Naive thymus-derived CD8-positive, alpha-beta T cell (primary cell): ENCODE data around the gene TAF1C. TPM values are rescaled to one million over a fixed set of nuclear protein-coding genes. Genes with fewer than 3 reads are reported as not detected.

Experiments
- polyA plus RNA-seq, 3 donors: library from polyadenylated mRNA; unstranded; fragments of 300-500 nt; fragmentation: Illumina TruSeq; gene quantifications; one replicate each; pipeline ENCODE4 v1.2.3, GENCODE V29; 2021
- total RNA-seq, 8 experiments: library from RNA in 2 of 8; stranded (reverse) in 2 of 8; gene quantifications; one replicate each; pipeline ENCODE4 v1.2.3 and lab custom pipeline; 2021 to 2026

The TAF1C gene
- total and polyA plus RNA-seq, 5 experiments from 2014 or later: 4.2 to 110 (median 8.3) TPM

Other genes starting within 250 kb of the TAF1C start
- gene OSGIN1, start 233.8 kb downstream of the TAF1C start, total RNA-seq: 1 to 10 TPM; 2.0 to 2.2 TPM
- under 1 TPM in 1 of 3 donors, not detected in 2; 0.26 TPM for gene OSGIN1, start 233.8 kb downstream of the TAF1C start, polyA plus RNA-seq
- not detected for gene NECAB2, start 218.8 kb downstream of the TAF1C start, total RNA-seq
- not detected for gene NECAB2, start 218.8 kb downstream of the TAF1C start, polyA plus RNA-seq
- gene SLC38A8, start 144.3 kb downstream of the TAF1C start, total RNA-seq: not detected
- not detected for gene SLC38A8, start 144.3 kb downstream of the TAF1C start, polyA plus RNA-seq
- 100 to 1,000 TPM; 141 to 150 TPM for gene MBTPS1, start 70.1 kb downstream of the TAF1C start, total RNA-seq
- 10 to 100 TPM; 50.9 to 71.4 (median 51.2) TPM for gene MBTPS1, start 70.1 kb downstream of the TAF1C start, polyA plus RNA-seq
- gene HSDL1, start 41.9 kb downstream of the TAF1C start, total RNA-seq: 10 to 100 TPM; 23.6 to 24.8 TPM
- 10 to 100 TPM in 2 of 3 donors, 1 to 10 TPM in 1; 8.4 to 14.7 (median 14.2) TPM for gene HSDL1, start 41.9 kb downstream of the TAF1C start, polyA plus RNA-seq
- gene DNAAF1, start 41.7 kb downstream of the TAF1C start, total RNA-seq: under 1 TPM; 0.18 to 0.19 TPM
- under 1 TPM in 2 of 3 donors, not detected in 1; 0.08 to 0.98 TPM for gene DNAAF1, start 41.7 kb downstream of the TAF1C start, polyA plus RNA-seq
- gene ADAD2, start 4.1 kb upstream of the TAF1C start, total RNA-seq: not detected
- gene ADAD2, start 4.1 kb upstream of the TAF1C start, polyA plus RNA-seq: under 1 TPM; 0.10 to 0.21 (median 0.12) TPM
- not detected for gene KCNG4, start 53.0 kb upstream of the TAF1C start, total RNA-seq
- gene KCNG4, start 53.0 kb upstream of the TAF1C start, polyA plus RNA-seq: not detected
- not detected for gene WFDC1, start 107.8 kb upstream of the TAF1C start, total RNA-seq
- gene WFDC1, start 107.8 kb upstream of the TAF1C start, polyA plus RNA-seq: not detected
- not detected for gene ATP2C2, start 181.5 kb upstream of the TAF1C start, total RNA-seq
- not detected for gene ATP2C2, start 181.5 kb upstream of the TAF1C start, polyA plus RNA-seq